OCI-LY7 (cell line): ENCODE data around the gene NAPB.

Experiments used
- CTCF ChIP-seq: fragments of 200-600 bp; sonication (generic); conservative IDR thresholded peaks from 2 replicates; pipeline ENCODE4 v1.5.1; 2014; ENCODE audit warnings: mild to moderate bottlenecking, antibody characterized with exemption, low read length, moderate library complexity, mixed read lengths
- EZH2phosphoT487 ChIP-seq: fragments of 200-600 bp; sonication (generic); IDR thresholded peaks from 2 replicates; pipeline ENCODE4 v1.6.1; 2018; ENCODE audit warnings: low read depth, borderline replicate concordance, mild to moderate bottlenecking, mixed run types, antibody characterized with exemption, low read length, moderate library complexity, mixed read lengths

- TF ChIP-seq CTCF (no peak), EZH2phosphoT487 (no peak)
These were observed 23.6 kb upstream of the NAPB start for GRCh38 chr20:23444859-23445258.
